Mesendoderm (in vitro differentiated cells): Measurements from ENCODE around the gene KAZN.
A peak's percentile ranks its signal among the peaks of the same experiment; 100 is the strongest.
"Not testable (repeated sequence)": the region's sequence is repeated elsewhere in the genome, so short reads cannot be mapped to it uniquely, and the experiment has no call there.

Experiments
- DNase-seq: peaks from one replicate; pipeline ENCODE4 v3.0.0; 2013
- H2AK5ac ChIP-seq: 2 replicates; pipeline ENCODE4 v1.6.1; 2013; ENCODE audit warnings: low read length, inconsistent platforms
- H2BK120ac ChIP-seq: 2 replicates; pipeline ENCODE4 v1.6.1; 2013; ENCODE audit warnings: low read depth, mild to moderate bottlenecking, low read length, moderate library complexity, mixed read lengths
- H2BK15ac ChIP-seq: replicated peaks from 2 replicates; pipeline ENCODE4 v1.6.1; 2013; ENCODE audit warnings: low read depth, mild to moderate bottlenecking, moderate library complexity
- H2BK5ac ChIP-seq: 2 replicates; pipeline ENCODE4 v1.6.1; 2013; ENCODE audit warnings: low read length, inconsistent platforms
- H3K18ac ChIP-seq: 2 replicates; pipeline ENCODE4 v1.6.1; 2013; ENCODE audit warnings: mild to moderate bottlenecking, low read length, mixed read lengths
- H3K23ac ChIP-seq: one replicate; pipeline ENCODE4 v1.6.1; 2013; ENCODE audit warnings: low read length
- H3K27ac ChIP-seq: 2 replicates; pipeline ENCODE4 v1.5.1; 2013; ENCODE audit warnings: low read depth, mild to moderate bottlenecking, inconsistent platforms, low read length, moderate library complexity
- H3K27me3 ChIP-seq: 2 replicates; pipeline ENCODE4 v1.6.1; 2013; ENCODE audit warnings: low read length, control low read depth, mild to moderate bottlenecking, inconsistent platforms; ENCODE audit not compliant: insufficient read depth, poor library complexity
- H3K36me3 ChIP-seq: 2 replicates; pipeline ENCODE4 v1.6.1; 2013; ENCODE audit warnings: low read length, inconsistent platforms; ENCODE audit not compliant: control insufficient read depth, insufficient read depth
- H3K4ac ChIP-seq: one replicate; pipeline ENCODE4 v1.6.1; 2013; ENCODE audit warnings: low read depth, mild to moderate bottlenecking, low read length, moderate library complexity
- H3K4me1 ChIP-seq: 2 replicates; pipeline ENCODE4 v1.6.1; 2013; ENCODE audit warnings: low read depth, low read length, inconsistent platforms; ENCODE audit not compliant: control insufficient read depth
- H3K4me2 ChIP-seq: 2 replicates; pipeline ENCODE4 v1.6.1; 2013; ENCODE audit warnings: low read length
- H3K4me3 ChIP-seq: 2 replicates; pipeline ENCODE4 v1.5.1; 2013; ENCODE audit warnings: mild to moderate bottlenecking, low read length
- H3K56ac ChIP-seq: one replicate; pipeline ENCODE4 v1.6.1; 2013; ENCODE audit warnings: low read length
- H3K79me1 ChIP-seq: 2 replicates; pipeline ENCODE4 v1.6.1; 2013; ENCODE audit warnings: low read length, inconsistent platforms
- H3K79me2 ChIP-seq: 2 replicates; pipeline ENCODE4 v1.6.1; 2013; ENCODE audit warnings: mild to moderate bottlenecking, low read length; ENCODE audit not compliant: control insufficient read depth, insufficient read depth
- H3K9ac ChIP-seq: 2 replicates; pipeline ENCODE4 v1.6.1; 2013; ENCODE audit warnings: low read length, inconsistent platforms
- H4K5ac ChIP-seq: one replicate; pipeline ENCODE4 v1.6.1; 2013; ENCODE audit warnings: low read length
- H4K8ac ChIP-seq: one replicate; pipeline ENCODE4 v1.6.1; 2013; ENCODE audit warnings: low read depth, mild to moderate bottlenecking, control low read depth, low read length, moderate library complexity
- WGBS: extraction: QIAGEN DNeasy Blood & Tissue Kit; methylation state at CpG from one replicate; pipeline ENCODE4 v1.1.7; 2013; ENCODE audit warnings: low lambda C conversion rate, missing lambda C conversion rate; ENCODE audit not compliant: insufficient coverage; ENCODE audit errors: extremely low coverage; 5-methylcytosine and 5-hydroxymethylcytosine counted together

The KAZN gene

GRCh38 chr1:15129944-15130343 lies 531.5 kb downstream of the KAZN start:
- no peak overlapping the region for H3K4ac ChIP-seq
- H4K5ac ChIP-seq = no peak overlapping the region
- H3K9ac ChIP-seq = no peak overlapping the region
- H4K8ac ChIP-seq = no peak overlapping the region
- H3K36me3 ChIP-seq = no peaks in the 10 kb centered on the region
- no CpG with 5 or more reads among the region's 4 CpGs for WGBS
- H3K4me1 ChIP-seq = no peaks in the 10 kb centered on the region
- H2BK15ac ChIP-seq = no peak overlapping the region
- no peaks in the 10 kb centered on the region for H3K27me3 ChIP-seq
- no peak overlapping the region for H3K4me2 ChIP-seq
- H2BK120ac ChIP-seq = no peak overlapping the region
- H3K27ac ChIP-seq = no peak overlapping the region
- no peak overlapping the region for H3K56ac ChIP-seq
- H3K79me1 ChIP-seq = no peaks in the 10 kb centered on the region
- no peak overlapping the region for H3K23ac ChIP-seq
- no peak overlapping the region for H2AK5ac ChIP-seq
- no peak overlapping the region for H2BK5ac ChIP-seq
- H3K4me3 ChIP-seq = no peak overlapping the region
- no peak overlapping the region for H3K18ac ChIP-seq
- no peak for DNase-seq
- H3K79me2 ChIP-seq = no peaks in the 10 kb centered on the region

DNA sequence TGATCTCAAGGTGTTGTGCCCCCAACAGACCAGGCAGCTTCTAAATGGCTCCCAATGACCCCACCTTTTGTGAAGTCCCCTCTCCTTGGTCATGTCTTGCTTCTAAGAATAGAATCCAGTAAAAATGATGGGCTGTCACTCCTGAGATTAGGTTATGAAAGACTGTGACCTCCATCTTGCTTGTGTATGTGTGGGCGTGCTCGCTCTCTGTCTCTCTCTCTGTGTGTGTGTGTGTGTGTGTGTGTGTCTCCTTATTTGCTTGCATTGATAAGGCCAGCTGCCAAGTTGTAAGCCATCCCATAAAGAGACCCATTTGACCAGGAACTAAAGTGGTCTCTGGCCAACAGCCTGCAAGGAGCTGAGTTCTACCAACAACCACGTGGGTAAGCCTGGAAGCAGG lies 532.1 kb downstream of the KAZN start:
- no peak overlapping the region for H2BK5ac ChIP-seq
- H3K27ac ChIP-seq = no peak overlapping the region
- WGBS = no CpG with 5 or more reads among the region's 3 CpGs

GRCh38 chr1:15132965-15133364 lies 534.5 kb downstream of the KAZN start:
- Histone ChIP-seq H2AK5ac (no peak overlapping the region), H2BK120ac (no peak overlapping the region), H4K5ac (no peak overlapping the region), H3K4me1 (no peaks in the 10 kb centered on the region), H3K79me1 (no peaks in the 10 kb centered on the region), H2BK15ac (no peak overlapping the region), H3K4ac (no peak overlapping the region), H3K79me2 (no peaks in the 10 kb centered on the region), H3K27me3 (no peaks in the 10 kb centered on the region), H3K9ac (no peak overlapping the region), H3K4me3 (no peak overlapping the region), H3K23ac (no peak overlapping the region), H4K8ac (no peak overlapping the region), H3K4me2 (no peak overlapping the region), H2BK5ac (no peak overlapping the region), H3K18ac (no peak overlapping the region), H3K56ac (no peak overlapping the region), H3K36me3 (no peaks in the 10 kb centered on the region), H3K27ac (no peak overlapping the region)
- DNase-seq = no peak
- WGBS = no CpG with 5 or more reads among the region's 2 CpGs

More for the DNA sequence above, 532.1 kb downstream of the KAZN start:
- Histone ChIP-seq H3K4ac (no peak overlapping the region), H3K4me3 (no peak overlapping the region), H2BK120ac (no peak overlapping the region), H3K23ac (no peak overlapping the region), H4K5ac (no peak overlapping the region), H4K8ac (no peak overlapping the region), H3K56ac (no peak overlapping the region), H3K79me2 (no peaks in the 10 kb centered on the region), H3K4me1 (no peaks in the 10 kb centered on the region), H3K79me1 (no peaks in the 10 kb centered on the region), H3K36me3 (no peaks in the 10 kb centered on the region), H2AK5ac (no peak overlapping the region), H3K18ac (no peak overlapping the region), H3K9ac (no peak overlapping the region), H2BK15ac (no peak overlapping the region), H3K27me3 (no peaks in the 10 kb centered on the region), H3K4me2 (no peak overlapping the region)
- no peak for DNase-seq

DNA sequence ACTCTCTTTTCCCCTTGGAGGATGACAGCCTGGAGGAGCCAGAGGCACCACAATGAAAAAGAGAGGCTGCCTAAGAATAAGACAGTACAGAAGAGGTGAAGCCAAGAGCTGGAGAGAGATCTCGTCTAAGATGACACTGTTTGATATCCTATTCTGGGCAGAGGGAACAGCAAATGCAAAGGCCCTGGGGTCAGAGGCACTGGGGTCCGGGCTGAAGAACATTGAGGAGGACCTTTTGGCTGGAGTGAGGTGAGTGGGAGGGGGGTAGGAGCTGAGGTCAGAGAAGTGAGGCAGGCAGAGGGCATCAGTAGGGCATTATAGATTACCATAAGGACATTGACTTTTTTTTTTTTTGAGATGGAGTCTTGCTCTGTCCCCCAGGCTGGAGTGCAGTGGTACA lies 535.8 kb downstream of the KAZN start:
- Histone ChIP-seq H3K56ac (no peak overlapping the region), H3K18ac (no peak overlapping the region), H4K8ac (no peak overlapping the region), H2AK5ac (no peak overlapping the region), H3K4me1 (no peaks in the 10 kb centered on the region), H3K23ac (no peak overlapping the region), H3K4ac (no peak overlapping the region), H3K4me3 (no peak overlapping the region), H3K36me3 (no peaks in the 10 kb centered on the region), H2BK120ac (no peak overlapping the region), H3K9ac (no peak overlapping the region), H4K5ac (no peak overlapping the region), H3K79me2 (no peaks in the 10 kb centered on the region), H3K27me3 (no peaks in the 10 kb centered on the region), H2BK15ac (no peak overlapping the region), H3K4me2 (no peak overlapping the region), H2BK5ac (no peak overlapping the region), H3K27ac (no peak overlapping the region), H3K79me1 (no peaks in the 10 kb centered on the region)
- WGBS = no CpG with 5 or more reads among the region's 2 CpGs
- no peak for DNase-seq

DNA sequence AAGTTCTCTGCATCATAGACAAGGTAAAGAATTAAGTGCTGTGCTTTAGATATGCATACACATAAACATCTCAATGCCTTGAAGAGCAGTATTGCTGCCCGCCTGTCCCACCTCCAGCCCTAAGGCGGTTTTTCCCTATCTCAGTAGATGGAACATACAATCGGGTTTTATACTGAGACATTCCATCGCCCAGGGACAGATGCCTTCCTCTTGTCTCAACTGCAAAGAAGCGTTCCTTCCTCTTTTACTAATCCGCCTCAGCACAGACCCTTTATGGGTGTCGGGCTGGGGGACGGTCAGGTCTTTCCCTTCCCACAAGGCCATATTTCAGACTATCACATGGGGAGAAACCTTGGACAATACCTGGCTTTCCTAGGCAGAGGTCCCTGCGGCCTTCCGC lies 537.1 kb downstream of the KAZN start:
- not testable (repeated sequence) for H3K4me2 ChIP-seq, H4K5ac ChIP-seq, H3K27ac ChIP-seq, H3K79me2 ChIP-seq, H3K18ac ChIP-seq, H2BK15ac ChIP-seq, H4K8ac ChIP-seq, H3K79me1 ChIP-seq, H3K23ac ChIP-seq, H3K56ac ChIP-seq, H3K4ac ChIP-seq, H2BK5ac ChIP-seq, H2AK5ac ChIP-seq, H3K9ac ChIP-seq, H3K4me1 ChIP-seq, H3K4me3 ChIP-seq, H3K36me3 ChIP-seq, H3K27me3 ChIP-seq, H2BK120ac ChIP-seq
- peak; percentile 50 for DNase-seq
- WGBS = no CpG with 5 or more reads among the region's 10 CpGs

- Histone ChIP-seq H4K5ac (no peak overlapping the region), H3K79me1 (no peaks in the 10 kb centered on the region), H3K56ac (no peak overlapping the region), H3K27me3 (no peaks in the 10 kb centered on the region), H3K27ac (no peak overlapping the region), H3K4ac (no peak overlapping the region), H2AK5ac (peak overlapping the region; percentile 14), H2BK5ac (peak overlapping the region; percentile 35), H3K79me2 (no peaks in the 10 kb centered on the region), H3K9ac (no peak overlapping the region), H2BK120ac (no peak overlapping the region), H3K4me2 (no peak overlapping the region), H4K8ac (no peak overlapping the region), H3K18ac (no peak overlapping the region), H3K23ac (no peak overlapping the region), H3K36me3 (no peaks in the 10 kb centered on the region), H3K4me3 (no peak overlapping the region), H2BK15ac (no peak overlapping the region), H3K4me1 (peaks cover 9% of the 10 kb centered on the region)
- DNase-seq = no peak
- no CpG with 5 or more reads among the region's 6 CpGs for WGBS
These were observed 539.3 kb downstream of the KAZN start for GRCh38 chr1:15137809-15138208.
